K562 (cell line): ENCODE results near the gene HOXD9. TPM values are rescaled to one million over a fixed set of nuclear protein-coding genes. Genes with fewer than 3 reads are reported as not detected.

ENCODE experiments used
- ATAC-seq: fragments of 200-7000 bp; cut with Tn5 transposase; 3 replicates; pipeline ENCODE4 v1.9.1; 2020; ENCODE audit warnings: moderate library complexity
- BruUV-seq: library from RNA; stranded (reverse); fragments of 400-500 nt; replicated peaks from 2 replicates; lab custom pipeline; 2021; lab: Mats Ljungman, UMichigan
- CTCF ChIA-PET: fragments of 300-600 bp; formaldehyde crosslinking; extraction: SDS; loops from one replicate; lab custom pipeline; 2021; ENCODE audit warnings: low intra/inter-chr PET ratio; lab: Yijun Ruan, JAX
- POLR2A ChIA-PET: fragments of 300-600, 350-650 bp; sonication (Branson Sonifier 250); formaldehyde crosslinking; extraction: SDS; loops from one replicate; lab custom pipeline; 2021; ENCODE audit warnings: antibody characterized with exemption, inconsistent platforms; lab: Yijun Ruan, JAX
- DNase-seq, 4 experiments: peaks; one replicate each; pipeline versions ENCODE4 v3.0.0 to v3.0.0-alpha.2; 2011 to 2018; ENCODE audit warnings: low spot score in 3 of 4, mixed read lengths in 3 of 4; ENCODE audit errors: extremely low read depth in 1 of 4
- FAIRE-seq: peaks from 2 replicates; lab custom pipeline; 2011; peaks lifted over from hg19 to GRCh38; lab: Jason Lieb, UNC
- H2AFZ ChIP-seq: 2 replicates; pipeline ENCODE4 v1.6.0; 2011; ENCODE audit warnings: low read depth, low read length, control low read depth, inconsistent platforms
- H3K27ac ChIP-seq: fragments of 200-600 bp; 3 replicates; pipeline ENCODE4 v1.8.0; 2011; ENCODE audit warnings: low read depth, mild to moderate bottlenecking, control low read depth, inconsistent platforms, low read length, moderate library complexity, mixed read lengths; ENCODE audit errors: extremely low read depth
- H3K27me3 ChIP-seq, 2 experiments: fragments of 300-600 bp in 1 of 2; 2 replicates in 1 of 2; 3 replicates in 1 of 2; pipeline versions ENCODE4 v1.6.0 to v1.8.0; 2011; ENCODE audit warnings: inconsistent platforms in 2 of 2, low read length in 2 of 2, mild to moderate bottlenecking in 1 of 2, mixed read lengths in 1 of 2, moderate library complexity in 1 of 2; ENCODE audit not compliant: control insufficient read depth in 2 of 2, insufficient read depth in 2 of 2
- H3K36me3 ChIP-seq: fragments of 300-600 bp; 3 replicates; pipeline ENCODE4 v1.8.0; 2011; ENCODE audit warnings: mild to moderate bottlenecking, low read length, inconsistent platforms; ENCODE audit not compliant: control insufficient read depth, insufficient read depth
- H3K4me1 ChIP-seq, 2 experiments: fragments of 200-600 bp in 1 of 2; replicated peaks in 1 of 2; 2 replicates in 1 of 2; 3 replicates in 1 of 2; pipeline versions ENCODE4 v1.5.1 to v1.8.0; 2011; ENCODE audit warnings: inconsistent platforms in 2 of 2, low read length in 2 of 2, mild to moderate bottlenecking in 1 of 2, mixed read lengths in 1 of 2, moderate library complexity in 1 of 2; ENCODE audit not compliant: control insufficient read depth in 2 of 2, insufficient read depth in 2 of 2
- H3K4me2 ChIP-seq: 2 replicates; pipeline ENCODE4 v1.6.1; 2011; ENCODE audit warnings: low read length, control low read depth, inconsistent platforms, mixed read lengths; ENCODE audit not compliant: insufficient read depth
- H3K4me3 ChIP-seq: fragments of 200-600 bp; sonication (generic), shearing (Covaris generic); 2 replicates; pipeline ENCODE4 v1.5.1; 2016; ENCODE audit warnings: control low read depth, inconsistent platforms
- H3K79me2 ChIP-seq: fragments of 200-600 bp; 3 replicates; pipeline ENCODE4 v1.8.0; 2011; ENCODE audit warnings: low read length, inconsistent platforms; ENCODE audit not compliant: control insufficient read depth, insufficient read depth
- H3K9ac ChIP-seq, 2 experiments: 2 replicates each; pipeline versions ENCODE4 v1.6.0 to v1.6.1; 2011; ENCODE audit warnings: low read depth in 2 of 2, low read length in 2 of 2, control low read depth in 1 of 2, inconsistent platforms in 1 of 2, mild to moderate bottlenecking in 1 of 2, mixed read lengths in 1 of 2; ENCODE audit not compliant: insufficient read depth in 1 of 2
- H3K9me1 ChIP-seq: one replicate; pipeline ENCODE4 v1.6.0; 2011; ENCODE audit warnings: inconsistent platforms, mild to moderate bottlenecking, low read length, moderate library complexity; ENCODE audit not compliant: control insufficient read depth, insufficient read depth
- H3K9me3 ChIP-seq: replicated peaks from 2 replicates; pipeline ENCODE4 v1.5.1; 2011; ENCODE audit warnings: low read depth, low read length, inconsistent platforms; ENCODE audit not compliant: control insufficient read depth, insufficient read depth
- H4K20me1 ChIP-seq: replicated peaks from 2 replicates; pipeline ENCODE4 v1.6.1; 2011; ENCODE audit warnings: low read length, inconsistent platforms, mixed read lengths; ENCODE audit not compliant: control insufficient read depth, insufficient read depth
- CEBPB ChIP-seq: fragments of 450-650 bp; IDR thresholded peaks from 2 replicates; pipeline ENCODE4 v1.6.1; 2016; ENCODE audit warnings: missing genetic modification characterization, missing compliant biosample characterization
- CTCF ChIP-seq, 3 experiments: IDR thresholded peaks in 2 of 3; conservative IDR thresholded peaks in 1 of 3; 2 replicates each; pipeline ENCODE4 v1.5.1; 2011 to 2012; ENCODE audit warnings: low read length in 3 of 3, mild to moderate bottlenecking in 3 of 3, control low read depth in 2 of 3, improper control_type of control experiment in 1 of 3, inconsistent platforms in 1 of 3, low read depth in 1 of 3, mixed read lengths in 1 of 3, moderate library complexity in 1 of 3; ENCODE audit not compliant: insufficient read depth in 2 of 3
- HDAC1 ChIP-seq, 2 experiments: fragments of 450-650 bp; IDR thresholded peaks; 2 replicates each; pipeline ENCODE4 v1.6.1; 2016 to 2017; ENCODE audit warnings: inconsistent platforms in 1 of 2, mild to moderate bottlenecking in 1 of 2, moderate library complexity in 1 of 2
- HES1 ChIP-seq: fragments of 450-650 bp; IDR thresholded peaks from 2 replicates; pipeline ENCODE4 v1.6.1; 2016; ENCODE audit warnings: low read depth, mild to moderate bottlenecking, moderate library complexity
- HIVEP1 ChIP-seq: fragments of 250-450 bp; sonication (Bioruptor Pico); IDR thresholded peaks from 2 replicates; pipeline ENCODE4 v1.4.0; 2020; ENCODE audit warnings: mild to moderate bottlenecking
- HMG20A ChIP-seq: fragments of 450-650 bp; formaldehyde crosslinking; conservative IDR thresholded peaks from 2 replicates; pipeline ENCODE4 v1.4.0; 2020; ENCODE audit warnings: mild to moderate bottlenecking, mixed read lengths
- KLF16 ChIP-seq: IDR thresholded peaks from 2 replicates; pipeline ENCODE4 v1.6.1; 2016; ENCODE audit warnings: antibody characterized with exemption
- PHB2 ChIP-seq: fragments of 450-650 bp; IDR thresholded peaks from 2 replicates; pipeline ENCODE4 v1.6.1; 2017; ENCODE audit warnings: low read depth
- PTRF ChIP-seq: fragments of 450-650 bp; IDR thresholded peaks from 2 replicates; pipeline ENCODE4 v1.6.1; 2016; ENCODE audit warnings: mild to moderate bottlenecking, missing genetic modification characterization, missing compliant biosample characterization
- SMAD4 ChIP-seq: fragments of 250-450 bp; sonication (Bioruptor Pico); conservative IDR thresholded peaks from 2 replicates; pipeline ENCODE4 v1.8.0; 2021; ENCODE audit warnings: inconsistent platforms, mild to moderate bottlenecking, moderate library complexity
- SUPT5H ChIP-seq: fragments of 450-650 bp; IDR thresholded peaks from 2 replicates; pipeline ENCODE4 v1.6.1; 2016
- VEZF1 ChIP-seq: fragments of 200-800 bp; sonication (Bioruptor generic); IDR thresholded peaks from 2 replicates; pipeline ENCODE4 v1.6.1; 2017; ENCODE audit warnings: missing genetic modification characterization, missing compliant biosample characterization
- YBX1 ChIP-seq: fragments of 450-650 bp; IDR thresholded peaks from 2 replicates; pipeline ENCODE4 v1.7.1; 2016; ENCODE audit warnings: mild to moderate bottlenecking
- ZNF165 ChIP-seq: fragments of 250-450 bp; sonication (Bioruptor Pico); IDR thresholded peaks from 2 replicates; pipeline ENCODE4 v1.4.0; 2020; ENCODE audit warnings: borderline replicate concordance
- ZNF518B ChIP-seq: fragments of 250-450 bp; sonication (Bioruptor Pico); IDR thresholded peaks from 2 replicates; pipeline ENCODE4 v1.5.0; 2021; ENCODE audit warnings: mild to moderate bottlenecking, moderate library complexity
- ZNF644 ChIP-seq: fragments of 200-800 bp; sonication (Bioruptor generic); IDR thresholded peaks from 2 replicates; pipeline ENCODE4 v1.6.1; 2016; ENCODE audit warnings: low read depth, missing genetic modification characterization, missing compliant biosample characterization
- WGBS: fragments of 100-300 bp; shearing (Covaris generic); methylation state at CpG from one replicate; pipeline ENCODE4 v1.1.6; 2016; ENCODE audit warnings: low coverage, mixed read lengths; ENCODE audit not compliant: insufficient coverage; ENCODE audit errors: missing lambda C conversion rate; 5-methylcytosine and 5-hydroxymethylcytosine counted together
- in situ Hi-C: fragments of 300-500 bp; cut with MboI; formaldehyde crosslinking; loops from 4 replicates; pipeline ENCODE4 v1.15.0; 2018; ENCODE audit warnings: inconsistent platforms, mixed read lengths
- intact Hi-C: fragments of 100-400 bp; cut with micrococcal nuclease; formaldehyde crosslinking; loops from 2 replicates; pipeline ENCODE4 v1.14.2; 2022
- polyA plus RNA-seq, 8 experiments: library from polyadenylated mRNA; depleted of rRNA in 4 of 8; stranded (reverse) in 5 of 8; unstranded in 3 of 8; fragments of >200 nt; fragmentation: Nextera tagmentation in 2 of 8; fragmentation: Illumina TruSeq in 1 of 8; extraction: Ambion mirVana in 2 of 8; extraction: Trizol in 1 of 8; gene quantifications; 2 replicates each; pipeline versions ENCODE4 v1.2.1 to v1.2.3, GENCODE V29; 2011 to 2014; ENCODE audit warnings: inconsistent platforms in 1 of 8, missing spikeins in 1 of 8
- total RNA-seq, 7 experiments: library from RNA; depleted of rRNA in 6 of 7; stranded (reverse); fragments of >200 nt in 6 of 7; fragmentation: Illumina TruSeq in 2 of 7; extraction: Trizol in 2 of 7; gene quantifications; 2 replicates each; pipeline versions ENCODE4 v1.2.1 to v1.2.3, GENCODE V29; 2011 to 2021; ENCODE audit warnings: low replicate concordance in 1 of 7

The HOXD9 gene
- total and polyA plus RNA-seq, 9 of the 15 experiments (the other 6 are each of a cell fraction or from before 2014, with no cell fraction given), result not detected

GRCh38 chr2:176093898-176094249, 28.6 kb upstream of the HOXD9 start (continued):
- TF ChIP-seq CEBPB (tag), result no peak
- no peak for TF ChIP-seq PHB2

- 4% methylated on average over 12 of the region's 12 CpGs for WGBS
- no TSS peak for BruUV-seq
- Histone ChIP-seq H3K9me3 (no peaks in the 10 kb centered on the region), H2AFZ (no peak overlapping the region), H3K27me3 (peaks cover 69 to 75% of the 10 kb centered on the region in 2 experiments), H3K4me1 (peaks cover 8 to 24% of the 10 kb centered on the region in 2 experiments), H3K9me1 (no peaks in the 10 kb centered on the region), H3K4me3 (no peak overlapping the region), H3K79me2 (no peaks in the 10 kb centered on the region), H3K9ac (no peak overlapping the region), H4K20me1 (peaks cover 16% of the 10 kb centered on the region; the same call in 1 of the 2 replicates), H3K36me3 (no peaks in the 10 kb centered on the region), H3K4me2 (no peak overlapping the region), H3K27ac (no peak overlapping the region)
- FAIRE-seq, result peak; percentile 40
- ChIA-PET CTCF (no interaction called here), POLR2A (no interaction called here)
- in situ Hi-C loops (loop anchor here (25.0 kb wide), 1 partner anchor 1057 kb away; no protein-coding TSS in a partner anchor), intact Hi-C loops (no loop called here)
- DNase-seq, result no peak
- no peak for ATAC-seq
- TF ChIP-seq HIVEP1 (CRISPR knock-in tag) (no peak), VEZF1 (no peak), HES1 (no peak), HDAC1 (IDR thresholded peaks at IDR 0.05) (no peak), ZNF518B (CRISPR knock-in tag) (no peak), SUPT5H (no peak), ZNF644 (tag) (no peak), ZNF165 (no peak), HMG20A (no peak), YBX1 (no peak), KLF16 (no peak), PTRF (tag) (no peak), CTCF (IDR thresholded peaks at IDR 0.05 in 2 of 3, conservative IDR thresholded peaks at IDR 0.05 in 1 of 3; ENCODE audit: insufficient read depth in 2 of 3, low read depth in 1 of 3, low read length in 3 of 3) (no peak), SMAD4 (CRISPR knock-in tag) (no peak)
Measured at GRCh38 chr2:176094349-176094748, 28.2 kb upstream of the HOXD9 start.
